OCI-LY3 (cell line): ENCODE data around the gene SMTNL2.
A peak's percentile ranks its signal among the peaks of the same experiment; 100 is the strongest.

Experiments used
- H2AFZ ChIP-seq: fragments of 200-600, 300-600 bp; shearing (Covaris generic); 2 replicates; pipeline ENCODE4 v1.6.0; 2014; ENCODE audit warnings: antibody characterized with exemption, low read depth, low read length
- H3K27ac ChIP-seq: fragments of 200-600, 300-600 bp; sonication (generic); 2 replicates; pipeline ENCODE4 v1.5.1; 2014; ENCODE audit warnings: mild to moderate bottlenecking, low read length, moderate library complexity, mixed read lengths
- H3K27me3 ChIP-seq: fragments of 200-600, 300-600 bp; sonication (generic); 2 replicates; pipeline ENCODE4 v1.6.1; 2014; ENCODE audit warnings: low read depth, low read length, mixed read lengths
- H3K36me3 ChIP-seq: fragments of 200-600, 300-600 bp; sonication (generic); replicated peaks from 2 replicates; pipeline ENCODE3; 2014; ENCODE audit warnings: low read depth, low read length, mixed read lengths
- H3K4me1 ChIP-seq: fragments of 300-600, 200-600 bp; sonication (generic); 2 replicates; pipeline ENCODE4 v1.6.1; 2014; ENCODE audit warnings: low read length, mixed read lengths
- H3K4me2 ChIP-seq: fragments of 200-600, 300-600 bp; sonication (generic); 2 replicates; pipeline ENCODE4 v1.6.1; 2014; ENCODE audit warnings: low read length, mixed read lengths
- H3K4me3 ChIP-seq: fragments of 300-600, 200-600 bp; sonication (generic); 2 replicates; pipeline ENCODE4 v1.5.1; 2014; ENCODE audit warnings: antibody characterized with exemption, mild to moderate bottlenecking, low read length, moderate library complexity
- H3K79me2 ChIP-seq: fragments of 300-600, 200-600 bp; shearing (Covaris generic); 2 replicates; pipeline ENCODE4 v1.6.1; 2014; ENCODE audit warnings: mild to moderate bottlenecking, low read length, mixed read lengths
- H3K9ac ChIP-seq: fragments of 300-600, 200-600 bp; shearing (Covaris generic); 2 replicates; pipeline ENCODE4 v1.6.0; 2014; ENCODE audit warnings: mild to moderate bottlenecking, low read length, moderate library complexity
- H3K9me3 ChIP-seq: fragments of 200-600, 300-600 bp; shearing (Covaris generic); 2 replicates; pipeline ENCODE4 v1.6.1; 2014; ENCODE audit warnings: low read length, mixed read lengths; ENCODE audit not compliant: insufficient read depth
- H4K20me1 ChIP-seq: fragments of 200-600, 300-600 bp; sonication (generic); 2 replicates; pipeline ENCODE4 v1.6.1; 2016; ENCODE audit warnings: low read length, mixed read lengths; ENCODE audit not compliant: insufficient read depth
- EZH2phosphoT487 ChIP-seq: fragments of 200-600 bp; shearing (Covaris generic); IDR thresholded peaks from 2 replicates; pipeline ENCODE4 v1.6.1; 2018; ENCODE audit warnings: antibody characterized with exemption, mixed run types, low read depth
- TF ChIP-seq, protein P1 (sequence below): fragments of 200-600, 300-600 bp; sonication (generic); IDR thresholded peaks from 2 replicates; pipeline ENCODE4 v1.5.1; 2014; ENCODE audit warnings: antibody characterized with exemption, low read length, low read depth

SMTNL2 gene

DNA sequence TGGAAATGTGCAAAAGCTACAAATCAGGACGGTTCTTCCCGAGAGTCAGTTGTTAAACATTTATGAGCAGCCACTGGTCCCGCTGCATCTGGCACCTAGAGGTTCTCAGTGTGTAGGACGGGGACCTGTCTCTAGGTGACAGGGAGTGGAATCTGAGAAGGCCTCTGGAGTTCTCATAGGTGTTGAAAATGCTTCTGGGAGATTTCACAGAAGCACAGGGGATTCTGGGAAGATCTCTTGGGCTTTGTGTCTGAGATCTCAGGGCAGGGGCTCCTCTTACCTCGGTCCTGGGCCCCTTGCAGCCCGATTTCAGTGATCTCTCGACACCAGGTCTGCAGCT is 48.2 kb downstream of the SMTNL2 start:
- TF ChIP-seq, protein P1, sequence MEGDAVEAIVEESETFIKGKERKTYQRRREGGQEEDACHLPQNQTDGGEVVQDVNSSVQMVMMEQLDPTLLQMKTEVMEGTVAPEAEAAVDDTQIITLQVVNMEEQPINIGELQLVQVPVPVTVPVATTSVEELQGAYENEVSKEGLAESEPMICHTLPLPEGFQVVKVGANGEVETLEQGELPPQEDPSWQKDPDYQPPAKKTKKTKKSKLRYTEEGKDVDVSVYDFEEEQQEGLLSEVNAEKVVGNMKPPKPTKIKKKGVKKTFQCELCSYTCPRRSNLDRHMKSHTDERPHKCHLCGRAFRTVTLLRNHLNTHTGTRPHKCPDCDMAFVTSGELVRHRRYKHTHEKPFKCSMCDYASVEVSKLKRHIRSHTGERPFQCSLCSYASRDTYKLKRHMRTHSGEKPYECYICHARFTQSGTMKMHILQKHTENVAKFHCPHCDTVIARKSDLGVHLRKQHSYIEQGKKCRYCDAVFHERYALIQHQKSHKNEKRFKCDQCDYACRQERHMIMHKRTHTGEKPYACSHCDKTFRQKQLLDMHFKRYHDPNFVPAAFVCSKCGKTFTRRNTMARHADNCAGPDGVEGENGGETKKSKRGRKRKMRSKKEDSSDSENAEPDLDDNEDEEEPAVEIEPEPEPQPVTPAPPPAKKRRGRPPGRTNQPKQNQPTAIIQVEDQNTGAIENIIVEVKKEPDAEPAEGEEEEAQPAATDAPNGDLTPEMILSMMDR: no peak
- no peak for TF ChIP-seq EZH2phosphoT487
- no peaks in the 10 kb centered on the region for H3K9me3 ChIP-seq

DNA sequence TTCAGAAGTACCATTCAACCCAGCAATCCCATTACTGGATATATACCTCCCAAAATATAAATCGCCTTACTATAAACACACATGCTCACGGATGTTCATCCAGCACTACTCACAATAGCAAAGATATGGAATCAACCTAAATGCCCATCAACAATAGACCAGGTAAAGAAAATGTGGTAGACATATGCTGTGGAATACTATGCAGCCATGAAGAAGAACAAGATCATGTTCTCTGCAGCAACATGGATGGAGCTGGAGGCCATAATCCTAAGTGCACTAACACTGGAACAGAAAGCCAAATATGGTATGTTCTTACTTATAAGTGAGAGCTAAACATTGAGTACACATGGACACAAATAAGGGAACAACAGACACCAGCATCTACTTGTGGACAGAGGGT is 49.3 kb downstream of the SMTNL2 start:
- Histone ChIP-seq H3K36me3 (no peaks in the 10 kb centered on the region), H3K4me1 (peaks cover 30% of the 10 kb centered on the region), H3K27ac (no peak overlapping the region), H3K9ac (no peak overlapping the region), H4K20me1 (no peaks in the 10 kb centered on the region), H3K79me2 (no peaks in the 10 kb centered on the region), H3K27me3 (no peaks in the 10 kb centered on the region), H2AFZ (no peak overlapping the region), H3K4me2 (no peak overlapping the region), H3K4me3 (no peak overlapping the region), H3K9me3 (no peaks in the 10 kb centered on the region)
- TF ChIP-seq EZH2phosphoT487: no peak
- TF ChIP-seq, protein P1: no peak

More for the DNA sequence above, 48.2 kb downstream of the SMTNL2 start:
- no peak overlapping the region for H2AFZ ChIP-seq
- H3K27me3 ChIP-seq: no peaks in the 10 kb centered on the region
- H3K4me2 ChIP-seq: no peak overlapping the region
- no peak overlapping the region for H3K4me3 ChIP-seq
- H3K9ac ChIP-seq: no peak overlapping the region
- no peak overlapping the region for H3K27ac ChIP-seq
- H3K79me2 ChIP-seq: no peaks in the 10 kb centered on the region
- H3K36me3 ChIP-seq: no peaks in the 10 kb centered on the region
- H4K20me1 ChIP-seq: no peaks in the 10 kb centered on the region
- H3K4me1 ChIP-seq: peaks cover 30% of the 10 kb centered on the region

DNA sequence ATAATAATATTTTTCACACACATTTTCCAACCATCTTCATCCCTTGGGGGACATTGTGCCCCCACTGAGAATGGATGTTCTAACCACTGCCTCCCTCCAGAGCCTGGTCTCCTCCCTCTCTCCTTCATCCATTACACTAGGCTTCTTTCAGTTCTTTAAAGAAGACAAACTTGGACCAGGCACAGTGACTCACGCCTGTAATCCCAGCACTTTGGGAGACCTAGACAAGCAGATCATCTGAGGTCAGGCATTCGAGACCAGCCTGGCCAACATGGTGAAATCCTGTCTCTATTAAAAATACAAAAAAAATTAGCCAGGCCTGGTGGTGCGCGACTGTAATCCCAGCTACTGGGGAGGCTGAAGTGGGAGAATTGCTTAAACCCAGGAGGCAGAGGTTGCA is 50.6 kb downstream of the SMTNL2 start:
- no peaks in the 10 kb centered on the region for H3K27me3 ChIP-seq
- peak overlapping the region; percentile 97 for H3K4me2 ChIP-seq
- H4K20me1 ChIP-seq: no peaks in the 10 kb centered on the region
- no peaks in the 10 kb centered on the region for H3K79me2 ChIP-seq
- no peaks in the 10 kb centered on the region for H3K36me3 ChIP-seq
- no peak overlapping the region for H2AFZ ChIP-seq
- H3K9ac ChIP-seq: no peak overlapping the region
- peak overlapping the region; percentile 73; the same call in 1 of the 2 replicates for H3K4me3 ChIP-seq
- no peak overlapping the region for H3K27ac ChIP-seq
- TF ChIP-seq, protein P1: no peak
- no peak for TF ChIP-seq EZH2phosphoT487
- peaks cover 30% of the 10 kb centered on the region for H3K4me1 ChIP-seq
- no peaks in the 10 kb centered on the region for H3K9me3 ChIP-seq

DNA sequence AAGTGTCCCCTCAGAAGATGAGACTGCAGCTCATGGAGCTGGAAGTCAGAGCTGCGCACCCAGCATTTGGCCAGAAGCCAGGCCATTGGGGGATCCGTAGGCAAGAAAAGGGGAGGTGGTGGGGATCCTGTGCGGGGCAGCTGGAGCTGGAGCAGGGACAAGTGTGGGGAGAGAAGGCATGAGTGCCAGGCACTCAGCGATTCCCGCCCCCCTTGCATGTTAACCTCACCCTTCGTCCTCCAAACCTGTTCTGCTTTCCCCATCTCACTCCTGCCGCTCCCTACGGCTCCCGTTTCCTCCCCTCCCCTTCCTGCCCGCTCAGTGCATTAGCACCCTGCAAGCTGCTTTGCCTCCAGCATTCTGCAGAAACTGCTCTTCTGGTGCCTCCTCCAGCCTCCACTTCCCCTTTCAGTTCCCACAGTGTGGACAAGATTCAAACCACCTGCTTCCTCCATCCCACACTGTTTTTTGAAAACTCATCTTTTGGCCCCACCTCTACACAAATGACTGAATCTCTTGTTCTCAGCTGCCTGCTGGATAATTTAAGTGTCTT is 51.6 kb downstream of the SMTNL2 start:
- Histone ChIP-seq H2AFZ (peak overlapping the region; percentile 67; the same call in 1 of the 2 replicates), H4K20me1 (no peaks in the 10 kb centered on the region), H3K9ac (peak overlapping the region; percentile 43), H3K27ac (peak overlapping the region; percentile 50), H3K4me1 (peaks cover 29% of the 10 kb centered on the region), H3K36me3 (no peaks in the 10 kb centered on the region), H3K79me2 (no peaks in the 10 kb centered on the region), H3K4me2 (peak overlapping the region; percentile 97), H3K27me3 (no peaks in the 10 kb centered on the region), H3K9me3 (no peaks in the 10 kb centered on the region), H3K4me3 (peak overlapping the region; percentile 73)
- TF ChIP-seq EZH2phosphoT487: no peak
- TF ChIP-seq, protein P1: no peak
